ENCODE results near the gene CAMTA1.

CAMTA1 gene

DNA sequence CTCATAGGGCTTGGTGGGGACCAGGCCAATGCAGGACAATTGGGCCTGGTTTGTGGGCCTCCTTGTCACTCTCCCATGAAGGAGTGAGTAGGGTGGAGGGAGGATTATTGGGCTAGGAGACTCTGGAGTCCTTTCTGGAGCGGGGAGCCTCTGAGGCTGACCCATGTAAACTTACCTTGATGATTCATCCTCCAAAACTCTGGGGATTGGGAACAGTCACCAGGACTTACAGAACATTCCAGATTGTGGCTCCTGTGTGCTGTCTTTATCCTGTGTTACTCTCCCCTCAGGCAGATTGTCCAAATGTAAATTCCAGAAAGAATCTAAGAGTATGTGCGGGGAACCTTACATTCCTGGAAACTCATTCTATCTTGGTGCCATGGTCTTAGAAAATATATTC is 197.6 kb downstream of the CAMTA1 start:
- TF ChIP-seq, protein P1, sequence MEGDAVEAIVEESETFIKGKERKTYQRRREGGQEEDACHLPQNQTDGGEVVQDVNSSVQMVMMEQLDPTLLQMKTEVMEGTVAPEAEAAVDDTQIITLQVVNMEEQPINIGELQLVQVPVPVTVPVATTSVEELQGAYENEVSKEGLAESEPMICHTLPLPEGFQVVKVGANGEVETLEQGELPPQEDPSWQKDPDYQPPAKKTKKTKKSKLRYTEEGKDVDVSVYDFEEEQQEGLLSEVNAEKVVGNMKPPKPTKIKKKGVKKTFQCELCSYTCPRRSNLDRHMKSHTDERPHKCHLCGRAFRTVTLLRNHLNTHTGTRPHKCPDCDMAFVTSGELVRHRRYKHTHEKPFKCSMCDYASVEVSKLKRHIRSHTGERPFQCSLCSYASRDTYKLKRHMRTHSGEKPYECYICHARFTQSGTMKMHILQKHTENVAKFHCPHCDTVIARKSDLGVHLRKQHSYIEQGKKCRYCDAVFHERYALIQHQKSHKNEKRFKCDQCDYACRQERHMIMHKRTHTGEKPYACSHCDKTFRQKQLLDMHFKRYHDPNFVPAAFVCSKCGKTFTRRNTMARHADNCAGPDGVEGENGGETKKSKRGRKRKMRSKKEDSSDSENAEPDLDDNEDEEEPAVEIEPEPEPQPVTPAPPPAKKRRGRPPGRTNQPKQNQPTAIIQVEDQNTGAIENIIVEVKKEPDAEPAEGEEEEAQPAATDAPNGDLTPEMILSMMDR (IDR thresholded peaks at IDR 0.05; ENCODE audit: poor library complexity, severe bottlenecking), result no peak
- H3K4me3 ChIP-seq (ENCODE audit: severe bottlenecking), result no peak overlapping the region
- H3K4me1 ChIP-seq (ENCODE audit: insufficient read depth, poor library complexity, severe bottlenecking), result no peaks in the 10 kb centered on the region
- H3K27me3 ChIP-seq (ENCODE audit: insufficient read depth, poor library complexity, severe bottlenecking), result no peaks in the 10 kb centered on the region
- H3K27ac ChIP-seq (ENCODE audit: poor library complexity, severe bottlenecking), result no peak overlapping the region
- ATAC-seq (ENCODE audit: low read depth) (peak; percentile 55; the same call in 2 of the 3 replicates), DNase-seq (ENCODE audit: low spot score) (no peak)
- H3K9me3 ChIP-seq (ENCODE audit: severe bottlenecking), result no peaks in the 10 kb centered on the region
- H3K36me3 ChIP-seq (ENCODE audit: low read depth), result no peaks in the 10 kb centered on the region

DNA sequence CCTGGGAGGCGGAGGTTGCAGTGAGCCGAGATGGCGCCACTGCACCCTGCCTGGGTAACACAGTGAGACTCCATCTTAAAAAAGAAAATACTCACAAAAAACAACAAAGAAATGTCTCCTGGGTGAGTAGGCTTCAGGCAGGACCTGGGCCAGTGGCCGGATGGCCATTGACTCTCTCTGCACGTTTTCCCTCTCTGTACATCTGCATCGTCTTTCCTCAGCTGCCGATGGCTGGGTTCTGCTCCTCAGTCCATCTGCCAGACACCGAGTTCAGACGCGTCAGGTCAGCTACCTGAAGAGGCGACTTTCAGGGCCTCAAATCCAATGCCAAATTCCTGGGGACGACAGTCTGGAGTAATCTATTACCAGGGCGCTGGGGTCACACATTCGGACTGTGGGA is 199.3 kb downstream of the CAMTA1 start:
- Histone ChIP-seq H3K9me3 (ENCODE audit: severe bottlenecking) (no peaks in the 10 kb centered on the region), H3K36me3 (ENCODE audit: low read depth) (no peaks in the 10 kb centered on the region), H3K4me3 (ENCODE audit: severe bottlenecking) (no peak overlapping the region), H3K27me3 (ENCODE audit: insufficient read depth, poor library complexity, severe bottlenecking) (no peaks in the 10 kb centered on the region), H3K27ac (ENCODE audit: poor library complexity, severe bottlenecking) (no peak overlapping the region), H3K4me1 (ENCODE audit: insufficient read depth, poor library complexity, severe bottlenecking) (no peaks in the 10 kb centered on the region)
- TF ChIP-seq, protein P1 (IDR thresholded peaks at IDR 0.05; ENCODE audit: poor library complexity, severe bottlenecking), result no peak
- ATAC-seq (ENCODE audit: low read depth), result no peak
- DNase-seq (ENCODE audit: low spot score), result no peak

DNA sequence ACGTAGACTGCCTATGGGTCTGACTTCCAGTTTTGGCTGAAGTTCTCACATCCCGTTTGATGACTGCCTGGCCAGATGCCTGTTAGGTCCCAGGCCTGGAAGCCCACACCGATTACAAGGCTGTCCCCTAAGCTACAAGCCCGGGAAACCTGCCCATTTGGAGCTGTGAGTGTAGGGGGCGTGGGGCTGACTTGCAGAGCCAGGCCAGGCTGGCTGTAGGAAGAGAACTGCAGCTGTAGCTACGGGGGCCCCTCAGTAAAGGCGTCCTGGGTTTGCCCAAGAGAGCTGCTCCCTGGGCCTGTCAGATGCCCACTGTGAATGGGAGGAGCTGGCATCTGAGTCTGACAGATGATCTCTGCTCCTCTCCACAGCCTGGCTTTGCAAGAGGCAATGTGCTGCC is 199.7 kb downstream of the CAMTA1 start:
- peaks cover under 1% of the 10 kb centered on the region for H3K9me3 ChIP-seq (ENCODE audit: severe bottlenecking)
- H3K4me1 ChIP-seq (ENCODE audit: insufficient read depth, poor library complexity, severe bottlenecking), result no peaks in the 10 kb centered on the region
- no peak overlapping the region for H3K27ac ChIP-seq (ENCODE audit: poor library complexity, severe bottlenecking)
- TF ChIP-seq, protein P1 (IDR thresholded peaks at IDR 0.05; ENCODE audit: poor library complexity, severe bottlenecking), result no peak
- DNase-seq (ENCODE audit: low spot score) (no peak), ATAC-seq (ENCODE audit: low read depth) (no peak)
- no peaks in the 10 kb centered on the region for H3K36me3 ChIP-seq (ENCODE audit: low read depth)
- H3K4me3 ChIP-seq (ENCODE audit: severe bottlenecking), result no peak overlapping the region
- no peaks in the 10 kb centered on the region for H3K27me3 ChIP-seq (ENCODE audit: insufficient read depth, poor library complexity, severe bottlenecking)

DNA sequence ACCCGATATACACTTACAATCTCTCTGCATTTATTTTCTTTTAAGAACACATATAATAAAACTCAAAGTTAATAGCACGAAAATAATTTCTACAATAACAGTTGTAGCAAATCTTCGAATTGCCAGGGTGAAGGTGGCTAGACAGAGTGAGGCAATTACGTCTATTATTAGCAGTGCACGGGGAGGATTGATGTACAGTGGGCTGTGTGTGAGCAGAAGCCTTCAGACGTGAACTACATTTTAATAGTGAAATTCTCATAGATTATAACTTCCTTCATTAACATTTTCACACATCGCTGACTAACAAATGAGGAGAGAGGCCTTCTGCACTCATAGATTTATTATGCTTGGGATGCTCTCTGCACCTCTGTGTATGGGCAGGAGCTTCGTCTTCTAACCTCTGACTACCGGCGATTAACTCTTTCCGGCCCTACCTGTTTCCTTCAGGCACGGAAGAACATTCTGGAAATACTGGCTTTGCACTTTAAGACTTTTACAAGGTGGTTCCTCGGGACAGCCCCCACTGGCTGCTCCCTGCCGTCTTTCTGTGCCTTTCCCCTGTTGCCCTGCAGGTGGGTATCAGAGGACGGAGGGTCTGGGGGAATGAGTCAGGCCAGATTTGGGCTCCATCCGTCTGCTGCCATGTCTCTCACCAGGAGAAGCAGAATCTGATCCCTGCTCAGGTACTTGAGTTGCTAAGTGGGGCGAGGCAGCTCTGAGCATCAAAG is 200.5 kb downstream of the CAMTA1 start:
- no peak for DNase-seq (ENCODE audit: low spot score)
- no peak overlapping the region for H3K4me3 ChIP-seq (ENCODE audit: severe bottlenecking)
- no peaks in the 10 kb centered on the region for H3K4me1 ChIP-seq (ENCODE audit: insufficient read depth, poor library complexity, severe bottlenecking)
- no peaks in the 10 kb centered on the region for H3K36me3 ChIP-seq (ENCODE audit: low read depth)
- no peaks in the 10 kb centered on the region for H3K27me3 ChIP-seq (ENCODE audit: insufficient read depth, poor library complexity, severe bottlenecking)
- H3K27ac ChIP-seq (ENCODE audit: poor library complexity, severe bottlenecking), result no peak overlapping the region
- H3K9me3 ChIP-seq (ENCODE audit: severe bottlenecking), result peaks cover 6% of the 10 kb centered on the region
- TF ChIP-seq, protein P1 (IDR thresholded peaks at IDR 0.05; ENCODE audit: poor library complexity, severe bottlenecking), result no peak
- no peak for ATAC-seq (ENCODE audit: low read depth)

DNA sequence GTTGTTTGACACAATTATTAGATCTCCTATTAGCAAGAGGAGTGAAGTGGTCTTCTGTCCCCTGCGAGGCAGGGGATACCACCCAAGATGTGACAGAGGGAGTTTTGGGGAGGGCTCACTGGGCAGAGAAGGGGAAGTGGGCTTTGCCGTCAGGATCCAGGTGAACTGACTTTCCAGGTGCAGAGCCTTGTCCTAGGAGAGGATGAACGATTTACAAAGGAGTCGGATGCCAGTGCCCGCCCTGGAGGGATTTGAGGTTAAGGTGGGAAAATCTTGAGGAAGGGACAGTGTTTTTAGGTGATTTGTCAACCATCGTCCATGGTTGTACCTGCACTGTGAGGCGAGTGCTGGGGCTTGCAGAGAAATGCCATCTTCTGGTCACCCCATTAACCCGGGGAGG is 201.0 kb downstream of the CAMTA1 start:
- ATAC-seq (ENCODE audit: low read depth) (no peak), DNase-seq (ENCODE audit: low spot score) (no peak)
- Histone ChIP-seq H3K27ac (ENCODE audit: poor library complexity, severe bottlenecking) (no peak overlapping the region), H3K4me1 (ENCODE audit: insufficient read depth, poor library complexity, severe bottlenecking) (peaks cover 4% of the 10 kb centered on the region), H3K36me3 (ENCODE audit: low read depth) (no peaks in the 10 kb centered on the region), H3K9me3 (ENCODE audit: severe bottlenecking) (peaks cover 6% of the 10 kb centered on the region), H3K27me3 (ENCODE audit: insufficient read depth, poor library complexity, severe bottlenecking) (no peaks in the 10 kb centered on the region), H3K4me3 (ENCODE audit: severe bottlenecking) (no peak overlapping the region)
- TF ChIP-seq, protein P1 (IDR thresholded peaks at IDR 0.05; ENCODE audit: poor library complexity, severe bottlenecking), result no peak

Data from RWPE2 (cell line).